Caco-2 (cell line): ENCODE data around the gene FBXL7. TPM values are rescaled to one million over a fixed set of nuclear protein-coding genes. Genes with fewer than 3 reads are reported as not detected.

ENCODE experiments used
- BruUV-seq: library from RNA; stranded (reverse); fragments of 400-500 nt; replicated peaks from 2 replicates; lab custom pipeline; 2021; lab: Mats Ljungman, UMichigan
- CTCF ChIA-PET: fragments of 300-600 bp; sonication (Branson Sonifier 250); formaldehyde crosslinking; loops from one replicate; lab custom pipeline; 2022; ENCODE audit warnings: antibody characterized with exemption; lab: Charles Lee
- POLR2A ChIA-PET: fragments of 300-600 bp; sonication (Branson Sonifier 250); formaldehyde crosslinking; loops from one replicate; lab custom pipeline; 2022; ENCODE audit warnings: antibody characterized with exemption; lab: Charles Lee
- DNase-seq, 2 experiments: peaks; one replicate each; pipeline versions ENCODE4 v3.0.0 to v3.0.0-alpha.2; 2020 to 2022
- H3K27me3 ChIP-seq: replicated peaks from 2 replicates; pipeline ENCODE4 v1.6.0; 2011; ENCODE audit warnings: low read length; ENCODE audit not compliant: control insufficient read depth, insufficient read depth
- H3K36me3 ChIP-seq: 2 replicates; pipeline ENCODE4 v1.5.1; 2011; ENCODE audit warnings: low read length; ENCODE audit not compliant: control insufficient read depth, insufficient read depth
- H3K4me1 ChIP-seq: fragments of 250-450 bp; sonication (Bioruptor Pico); 2 replicates; pipeline ENCODE4 v1.5.1; 2020; ENCODE audit warnings: mild to moderate bottlenecking
- H3K4me3 ChIP-seq: 2 replicates; pipeline ENCODE4 v1.5.1; 2011; ENCODE audit warnings: low read depth, mild to moderate bottlenecking, control low read depth, low read length
- H3K9me3 ChIP-seq: fragments of 250-450 bp; sonication (Bioruptor Pico); 2 replicates; pipeline ENCODE4 v1.5.1; 2020; ENCODE audit warnings: mild to moderate bottlenecking, moderate library complexity
- H3K27ac Mint-ChIP-seq: one replicate; pipeline ENCODE4 v1.8.0; 2022; ENCODE audit warnings: mixed read lengths; ENCODE audit not compliant: unreplicated experiment
- H3K27me3 Mint-ChIP-seq: one replicate; pipeline ENCODE4 v1.8.0; 2022; ENCODE audit warnings: mixed read lengths; ENCODE audit not compliant: insufficient read depth, unreplicated experiment
- H3K36me3 Mint-ChIP-seq: one replicate; pipeline ENCODE4 v1.8.0; 2022; ENCODE audit warnings: mild to moderate bottlenecking, mixed read lengths; ENCODE audit not compliant: insufficient read depth, unreplicated experiment
- H3K4me1 Mint-ChIP-seq: one replicate; pipeline ENCODE4 v1.8.0; 2022; ENCODE audit warnings: low read depth, mixed read lengths; ENCODE audit not compliant: unreplicated experiment
- H3K4me3 Mint-ChIP-seq: one replicate; pipeline ENCODE4 v1.8.0; 2022; ENCODE audit warnings: mild to moderate bottlenecking, moderate library complexity, mixed read lengths; ENCODE audit not compliant: unreplicated experiment
- H3K9me3 Mint-ChIP-seq: one replicate; pipeline ENCODE4 v1.8.0; 2022; ENCODE audit warnings: mixed read lengths; ENCODE audit not compliant: unreplicated experiment
- intact Hi-C: fragments of 100-400 bp; cut with micrococcal nuclease; formaldehyde crosslinking; loops from one replicate; pipeline ENCODE4 v1.10.0; 2022; ENCODE audit not compliant: unreplicated experiment
- total RNA-seq: library from RNA; stranded (reverse); gene quantifications from 2 replicates; pipeline ENCODE4 v1.2.3, GENCODE V29; 2022
- TF ChIP-seq, protein P1 (sequence below), 2 experiments: fragments of 200-600 bp in 1 of 2; IDR thresholded peaks; 1 replicate in 1 of 2; 2 replicates in 1 of 2; pipeline versions ENCODE4 v1.5.1 to v1.8.0; 2011 to 2022; ENCODE audit warnings: antibody characterized with exemption in 1 of 2, control low read depth in 1 of 2, inconsistent platforms in 1 of 2, low read depth in 1 of 2, low read length in 1 of 2, mild to moderate bottlenecking in 1 of 2, moderate library complexity in 1 of 2; ENCODE audit not compliant: insufficient read depth in 1 of 2, severe bottlenecking in 1 of 2, unreplicated experiment in 1 of 2

The FBXL7 gene
- total RNA-seq, 1 experiment from 2014 or later, result not detected

DNA sequence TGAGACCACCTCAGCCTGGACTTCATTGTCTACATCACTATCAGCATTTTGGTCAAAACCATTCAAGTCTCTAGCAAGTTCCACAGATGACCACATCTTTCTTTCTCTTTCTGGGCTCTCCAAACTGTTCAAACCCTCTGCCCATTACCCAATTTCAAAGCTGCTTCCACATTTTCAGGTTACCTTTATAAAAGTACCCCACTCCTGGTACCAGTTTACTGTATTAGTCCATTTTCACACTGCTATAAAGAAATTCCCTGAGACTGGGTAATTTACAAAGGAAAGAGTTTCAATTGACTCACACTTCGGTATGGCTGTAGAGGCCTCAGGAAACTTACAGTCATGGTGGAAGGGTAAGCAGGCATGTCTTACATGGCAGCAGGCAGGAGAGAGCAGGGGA, 84.5 kb downstream of the FBXL7 start:
- ChIA-PET CTCF (no interaction called here), POLR2A (no interaction called here)
- no peaks in the 10 kb centered on the region for H3K4me1 Mint-ChIP-seq
- DNase-seq, result no peak
- no peak overlapping the region for H3K4me3 ChIP-seq
- no TSS peak for BruUV-seq
- peaks cover 36% of the 10 kb centered on the region for H3K9me3 Mint-ChIP-seq
- no peaks in the 10 kb centered on the region for H3K36me3 Mint-ChIP-seq
- H3K27ac Mint-ChIP-seq, result no peak overlapping the region
- no peaks in the 10 kb centered on the region for H3K36me3 ChIP-seq
- no peaks in the 10 kb centered on the region for H3K27me3 ChIP-seq
- no peaks in the 10 kb centered on the region for H3K9me3 ChIP-seq
- intact Hi-C loops, result no loop called here
- H3K27me3 Mint-ChIP-seq, result no peaks in the 10 kb centered on the region
- no peak overlapping the region for H3K4me3 Mint-ChIP-seq
- no peaks in the 10 kb centered on the region for H3K4me1 ChIP-seq
- TF ChIP-seq, protein P1, sequence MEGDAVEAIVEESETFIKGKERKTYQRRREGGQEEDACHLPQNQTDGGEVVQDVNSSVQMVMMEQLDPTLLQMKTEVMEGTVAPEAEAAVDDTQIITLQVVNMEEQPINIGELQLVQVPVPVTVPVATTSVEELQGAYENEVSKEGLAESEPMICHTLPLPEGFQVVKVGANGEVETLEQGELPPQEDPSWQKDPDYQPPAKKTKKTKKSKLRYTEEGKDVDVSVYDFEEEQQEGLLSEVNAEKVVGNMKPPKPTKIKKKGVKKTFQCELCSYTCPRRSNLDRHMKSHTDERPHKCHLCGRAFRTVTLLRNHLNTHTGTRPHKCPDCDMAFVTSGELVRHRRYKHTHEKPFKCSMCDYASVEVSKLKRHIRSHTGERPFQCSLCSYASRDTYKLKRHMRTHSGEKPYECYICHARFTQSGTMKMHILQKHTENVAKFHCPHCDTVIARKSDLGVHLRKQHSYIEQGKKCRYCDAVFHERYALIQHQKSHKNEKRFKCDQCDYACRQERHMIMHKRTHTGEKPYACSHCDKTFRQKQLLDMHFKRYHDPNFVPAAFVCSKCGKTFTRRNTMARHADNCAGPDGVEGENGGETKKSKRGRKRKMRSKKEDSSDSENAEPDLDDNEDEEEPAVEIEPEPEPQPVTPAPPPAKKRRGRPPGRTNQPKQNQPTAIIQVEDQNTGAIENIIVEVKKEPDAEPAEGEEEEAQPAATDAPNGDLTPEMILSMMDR (IDR thresholded peaks at IDR 0.05; ENCODE audit: insufficient read depth in 1 of 2, low read depth in 1 of 2, low read length in 1 of 2, severe bottlenecking in 1 of 2, unreplicated experiment in 1 of 2), result no peak

DNA sequence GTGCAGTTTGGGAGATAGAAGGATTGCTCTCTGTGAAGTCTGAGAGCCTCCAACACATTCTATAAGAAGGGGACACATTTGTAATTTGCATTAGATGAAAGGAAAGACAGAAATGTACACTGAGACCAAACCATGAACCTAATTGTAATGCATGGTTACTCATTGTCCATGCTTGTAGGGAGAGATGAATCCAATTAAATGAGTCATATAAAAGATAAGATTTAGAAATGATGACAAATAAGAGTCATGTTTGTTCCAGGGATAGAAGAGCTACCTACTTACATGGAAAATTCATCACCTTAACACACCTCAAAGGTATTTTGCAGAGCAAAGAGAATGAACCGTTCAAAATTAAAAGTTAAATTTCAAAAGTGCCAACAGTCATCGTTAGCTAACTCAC, 85.1 kb downstream of the FBXL7 start:
- TF ChIP-seq, protein P1 (IDR thresholded peaks at IDR 0.05; ENCODE audit: insufficient read depth in 1 of 2, low read depth in 1 of 2, low read length in 1 of 2, severe bottlenecking in 1 of 2, unreplicated experiment in 1 of 2), result no peak
- DNase-seq, result no peak
- Histone ChIP-seq H3K36me3 (no peaks in the 10 kb centered on the region), H3K4me3 (no peak overlapping the region), H3K9me3 (no peaks in the 10 kb centered on the region), H3K27me3 (no peaks in the 10 kb centered on the region), H3K4me1 (no peaks in the 10 kb centered on the region)
- Mint-ChIP-seq H3K4me1 (no peaks in the 10 kb centered on the region), H3K27ac (no peak overlapping the region), H3K9me3 (peaks cover 36% of the 10 kb centered on the region), H3K27me3 (no peaks in the 10 kb centered on the region), H3K36me3 (no peaks in the 10 kb centered on the region), H3K4me3 (no peak overlapping the region)
- ChIA-PET CTCF (no interaction called here), POLR2A (no interaction called here)
- intact Hi-C loops, result no loop called here
- no TSS peak for BruUV-seq

DNA sequence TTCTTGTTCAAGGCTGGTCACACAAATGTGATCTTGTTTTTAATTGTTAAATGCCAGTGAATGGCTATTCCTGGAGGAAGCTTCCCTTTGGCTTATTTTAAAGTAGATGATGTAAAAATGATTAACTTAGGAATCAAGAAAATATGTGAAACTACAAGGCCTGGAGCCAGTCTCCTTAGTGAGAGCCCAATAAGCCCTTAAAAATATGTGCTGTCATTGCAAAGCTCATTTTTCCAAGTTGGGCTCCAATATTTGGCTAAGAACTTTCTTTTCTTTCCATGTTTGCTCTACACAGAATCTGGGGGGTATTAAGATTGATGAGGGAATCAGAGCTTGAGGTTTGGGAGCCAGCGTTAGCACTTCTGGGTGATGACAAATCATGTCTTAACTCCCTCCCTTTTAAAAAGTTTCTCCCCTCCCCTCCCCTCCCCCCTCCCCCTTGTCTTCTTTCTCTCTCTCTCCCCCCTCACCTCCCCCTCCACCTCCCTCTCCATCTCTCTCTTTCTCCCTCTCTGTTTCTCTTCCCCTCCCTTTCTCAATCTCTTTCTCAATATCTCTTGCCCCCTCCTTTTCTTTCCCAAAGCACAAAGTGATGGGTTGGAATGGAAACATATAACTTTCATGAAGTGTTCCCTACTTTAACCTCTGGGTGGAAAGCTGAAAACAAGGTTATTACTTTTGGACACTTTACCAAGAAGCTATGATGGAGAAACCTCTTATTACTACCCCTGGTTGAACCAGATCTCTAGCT, 86.0 kb downstream of the FBXL7 start:
- Mint-ChIP-seq H3K36me3 (no peaks in the 10 kb centered on the region), H3K27ac (no peak overlapping the region), H3K9me3 (peaks cover 36% of the 10 kb centered on the region), H3K27me3 (no peaks in the 10 kb centered on the region), H3K4me1 (no peaks in the 10 kb centered on the region), H3K4me3 (no peak overlapping the region)
- TF ChIP-seq, protein P1 (IDR thresholded peaks at IDR 0.05; ENCODE audit: insufficient read depth in 1 of 2, low read depth in 1 of 2, low read length in 1 of 2, severe bottlenecking in 1 of 2, unreplicated experiment in 1 of 2), result no peak
- ChIA-PET POLR2A (no interaction called here), CTCF (no interaction called here)
- BruUV-seq, result no TSS peak
- intact Hi-C loops, result no loop called here
- H3K4me3 ChIP-seq, result no peak overlapping the region
- no peaks in the 10 kb centered on the region for H3K36me3 ChIP-seq
- H3K4me1 ChIP-seq, result no peaks in the 10 kb centered on the region
- DNase-seq, result no peak
- H3K27me3 ChIP-seq, result no peaks in the 10 kb centered on the region
- no peaks in the 10 kb centered on the region for H3K9me3 ChIP-seq
